ENCODE data around the gene TMED5.

The TMED5 gene

GRCh38 chr1:93114391-93114790, 65.8 kb downstream of the TMED5 start:
- DNase-seq: no peak

GRCh38 chr1:93113127-93113526, 67.1 kb downstream of the TMED5 start:
- DNase-seq: no peak

- no peak for DNase-seq
Measured at GRCh38 chr1:93111561-93111960, 68.7 kb downstream of the TMED5 start.

GRCh38 chr1:93111065-93111464, 69.1 kb downstream of the TMED5 start:
- no peak for DNase-seq

- DNase-seq: no peak
Measured at GRCh38 chr1:93109578-93109977, 70.6 kb downstream of the TMED5 start.

GRCh38 chr1:93108335-93108734, 71.9 kb downstream of the TMED5 start:
- DNase-seq: no peak

- DNase-seq: no peak
Measured at GRCh38 chr1:93107395-93107794, 72.8 kb downstream of the TMED5 start.

- no peak for DNase-seq
Measured at GRCh38 chr1:93106226-93106625, 74.0 kb downstream of the TMED5 start.

- DNase-seq: no peak
Measured at GRCh38 chr1:93102142-93102541, 78.1 kb downstream of the TMED5 start.

Measured in activated CD4-positive, alpha-beta T cell treated with anti-CD3 and anti-CD28 coated beads, Interleukin-2, amount 50 U/mL, for 4 hours (primary cell).